Activated CD4-positive, alpha-beta T cell treated with anti-CD3 and anti-CD28 coated beads, Interleukin-2, amount 50 U/mL, for 24 hours (primary cell): ENCODE data around the gene BSN.
"Not testable (repeated sequence)": the region's sequence is repeated elsewhere in the genome, so short reads cannot be mapped to it uniquely, and the experiment has no call there.

Experiments used
- DNase-seq, 2 donors: peaks; one replicate each; pipeline ENCODE4 v3.0.0-alpha.2; 2020; ENCODE audit warnings: low read depth in 1 of 2, low spot score in 1 of 2

Gene BSN

GRCh38 chr3:49689046-49689907, 135.0 kb downstream of the BSN start, which contains the start of the genes MST1 and RNF123:
Gene MST1, minus strand, starts transcription at chr3:49689474. Its CDS starts 783 bp downstream, at chr3:49688691.
Gene RNF123, plus strand, starts transcription at chr3:49689557. Its CDS starts 1,609 bp downstream, at chr3:49691166.
- peak; percentile 83 to 91 for DNase-seq

GRCh38 chr3:49689908-49690624, 135.8 kb downstream of the BSN start:
- DNase-seq, result not testable (repeated sequence)

- not testable (repeated sequence) for DNase-seq
Observed at GRCh38 chr3:49690856-49691255, 136.6 kb downstream of the BSN start.

- not testable (repeated sequence) for DNase-seq
Observed at GRCh38 chr3:49691481-49691880, 137.2 kb downstream of the BSN start.

- DNase-seq, result not testable (repeated sequence)
Observed at GRCh38 chr3:49694409-49695070, 140.3 kb downstream of the BSN start.

- DNase-seq, result not testable (repeated sequence)
Observed at GRCh38 chr3:49695350-49696015, 141.2 kb downstream of the BSN start.

GRCh38 chr3:49699281-49699979, 145.2 kb downstream of the BSN start:
- no peak for DNase-seq

- no peak for DNase-seq
Observed at GRCh38 chr3:49700014-49700413, 145.7 kb downstream of the BSN start.

- DNase-seq, result no peak
Observed at GRCh38 chr3:49700453-49701128, 146.3 kb downstream of the BSN start.

- no peak for DNase-seq
Observed at GRCh38 chr3:49701388-49702077, 147.3 kb downstream of the BSN start.

- no peak for DNase-seq
Observed at GRCh38 chr3:49702672-49703071, 148.4 kb downstream of the BSN start.

- DNase-seq, result peak in 1 of 2 donors; percentile 54
Observed at GRCh38 chr3:49703443-49703927, 149.2 kb downstream of the BSN start.

- no peak for DNase-seq
Observed at GRCh38 chr3:49703956-49704355, 149.7 kb downstream of the BSN start.

- DNase-seq, result no peak
Observed at GRCh38 chr3:49704629-49705028, 150.4 kb downstream of the BSN start.

- no peak for DNase-seq
Observed at GRCh38 chr3:49705390-49705960, 151.2 kb downstream of the BSN start.

- no peak for DNase-seq
Observed at GRCh38 chr3:49706456-49707112, 152.3 kb downstream of the BSN start.

GRCh38 chr3:49707113-49707480, 152.8 kb downstream of the BSN start:
- DNase-seq, result no peak

- no peak for DNase-seq
Observed at GRCh38 chr3:49709852-49710251, 155.6 kb downstream of the BSN start.
